HG03520 (cell line): ENCODE results near the gene RAP1GAP.

ENCODE experiments used
- ATAC-seq: cut with Tn5 transposase; IDR thresholded peaks from one replicate; pipeline ENCODE4 v1.9.1; 2021; ENCODE audit warnings: mild to moderate bottlenecking, moderate library complexity; ENCODE audit not compliant: unreplicated experiment

The RAP1GAP gene

GRCh38 chr1:21630571-21631343 is 38.4 kb downstream of the RAP1GAP start:
- no peak for ATAC-seq

GRCh38 chr1:21629971-21630370 is 39.2 kb downstream of the RAP1GAP start:
- no peak for ATAC-seq

- no peak for ATAC-seq
These were observed 40.3 kb downstream of the RAP1GAP start for GRCh38 chr1:21628798-21629393.

- ATAC-seq = no peak
These were observed 42.2 kb downstream of the RAP1GAP start for GRCh38 chr1:21626921-21627339.

GRCh38 chr1:21625390-21626190 is 43.6 kb downstream of the RAP1GAP start:
- ATAC-seq = no peak

GRCh38 chr1:21624571-21625389 is 44.4 kb downstream of the RAP1GAP start:
- no peak for ATAC-seq

GRCh38 chr1:21623410-21623961 is 45.7 kb downstream of the RAP1GAP start:
- no peak for ATAC-seq

GRCh38 chr1:21622466-21623315 is 46.5 kb downstream of the RAP1GAP start:
- no peak for ATAC-seq

GRCh38 chr1:21621761-21622436 is 47.3 kb downstream of the RAP1GAP start:
- ATAC-seq = no peak

GRCh38 chr1:21621051-21621450 is 48.1 kb downstream of the RAP1GAP start:
- no peak for ATAC-seq

- no peak for ATAC-seq
These were observed 48.7 kb downstream of the RAP1GAP start for GRCh38 chr1:21620496-21620895.

GRCh38 chr1:21620011-21620410 is 49.1 kb downstream of the RAP1GAP start:
- no peak for ATAC-seq

GRCh38 chr1:21619375-21619947 is 49.7 kb downstream of the RAP1GAP start:
- no peak for ATAC-seq

GRCh38 chr1:21618561-21619374 is 50.4 kb downstream of the RAP1GAP start:
- no peak for ATAC-seq

GRCh38 chr1:21618059-21618458 is 51.1 kb downstream of the RAP1GAP start:
- no peak for ATAC-seq

GRCh38 chr1:21617126-21617738 is 51.9 kb downstream of the RAP1GAP start:
- no peak for ATAC-seq

GRCh38 chr1:21616372-21616771 is 52.8 kb downstream of the RAP1GAP start:
- ATAC-seq = no peak
